ENCODE data around the gene CLDN1. TPM values are rescaled to one million over a fixed set of nuclear protein-coding genes. Genes with fewer than 3 reads are reported as not detected.

Gene CLDN1
- polyA plus RNA-seq, 1 of the 3 experiments (the other 2 are of a cell fraction) = 0.82 TPM

DNA sequence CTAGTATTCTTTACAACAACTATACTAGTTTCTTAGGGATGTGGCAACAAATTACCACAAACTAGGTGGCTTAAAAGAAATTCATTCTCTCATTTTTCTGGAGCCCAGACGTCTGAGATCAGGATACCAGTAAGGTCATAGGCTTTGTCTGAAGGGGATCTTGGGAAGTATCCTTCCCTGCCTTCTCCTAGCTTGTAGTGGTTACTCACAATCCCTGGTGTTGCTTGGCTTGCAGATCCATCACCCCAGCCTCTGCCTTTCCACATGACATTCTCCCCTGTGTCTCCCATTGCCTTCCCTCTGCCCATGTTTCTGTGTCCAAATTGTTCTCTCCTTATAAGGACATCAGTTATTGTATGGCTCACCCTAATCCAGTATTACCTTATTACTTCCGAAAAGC, 24.3 kb upstream of the CLDN1 start:
- Histone ChIP-seq H3K4me1 (ENCODE audit: control insufficient read depth in 1 of 2, insufficient read depth in 2 of 2, low read depth in 1 of 2, low read length in 1 of 2) (peaks cover 0 to 8% of the 10 kb centered on the region in 2 experiments; a peak in 1 of 4 replicates), H4K20me1 (ENCODE audit: insufficient read depth) (no peaks in the 10 kb centered on the region), H3K36me3 (replicated peaks in 1 of 2; ENCODE audit: control insufficient read depth in 1 of 2, insufficient read depth in 2 of 2, low read length in 1 of 2) (no peaks in the 10 kb centered on the region), H3K4me2 (no peak overlapping the region), H3K27ac (ENCODE audit: low read depth in 2 of 2, low read length in 1 of 2) (no peak overlapping the region; a peak in 1 of 4 replicates), H3K9me2 (no peaks in the 10 kb centered on the region), H3K9ac (no peak overlapping the region), H3K4me3 (ENCODE audit: low read depth in 2 of 2, low read length in 1 of 2) (no peak overlapping the region), H3K79me2 (ENCODE audit: insufficient read depth) (no peaks in the 10 kb centered on the region), H3K9me3 (no peaks in the 10 kb centered on the region), H3F3A (replicated peaks; ENCODE audit: insufficient read depth) (no peaks in the 10 kb centered on the region), H3K27me3 (ENCODE audit: insufficient read depth) (peaks cover 8% of the 10 kb centered on the region; the same call in 1 of the 2 replicates), H2AFZ (ENCODE audit: low read depth) (no peak overlapping the region; the same call in 1 of the 2 replicates)
- WGBS (ENCODE audit: low lambda C conversion rate) = 25% methylated on average over 2 of the region's 2 CpGs
- TF ChIP-seq REST (IDR thresholded peaks at IDR 0.05; ENCODE audit: low read depth, low read length) (no peak), CHD2 (IDR thresholded peaks at IDR 0.05; ENCODE audit: low read length, partially characterized antibody) (no peak), TCF12 (IDR thresholded peaks at IDR 0.05) (no peak), RCOR1 (IDR thresholded peaks at IDR 0.05; ENCODE audit: low read length) (no peak), TEAD4 (IDR thresholded peaks at IDR 0.05; ENCODE audit: borderline replicate concordance, insufficient read depth) (no peak), GATA2 (CRISPR knock-in tag; IDR thresholded peaks at IDR 0.05) (no peak), GABPA (IDR thresholded peaks at IDR 0.05; ENCODE audit: low read depth) (no peak), NFIC (IDR thresholded peaks at IDR 0.05; ENCODE audit: borderline replicate concordance) (no peak), FOXM1 (IDR thresholded peaks at IDR 0.05; ENCODE audit: low read depth) (no peak), JUND (IDR thresholded peaks at IDR 0.05) (no peak), RXRA (IDR thresholded peaks at IDR 0.05; ENCODE audit: borderline replicate concordance, low read depth) (no peak), FOSL2 (IDR thresholded peaks at IDR 0.05; ENCODE audit: borderline replicate concordance, low read depth) (no peak), FOXJ3 (CRISPR knock-in tag; IDR thresholded peaks at IDR 0.05) (no peak), SMC3 (IDR thresholded peaks at IDR 0.05; ENCODE audit: low read depth, low read length) (no peak), YY1 (IDR thresholded peaks at IDR 0.05; ENCODE audit: low read depth) (no peak), EZH2phosphoT487 (IDR thresholded peaks at IDR 0.05; ENCODE audit: borderline replicate concordance, low read depth) (no peak)
- TF ChIP-seq, protein P1, sequence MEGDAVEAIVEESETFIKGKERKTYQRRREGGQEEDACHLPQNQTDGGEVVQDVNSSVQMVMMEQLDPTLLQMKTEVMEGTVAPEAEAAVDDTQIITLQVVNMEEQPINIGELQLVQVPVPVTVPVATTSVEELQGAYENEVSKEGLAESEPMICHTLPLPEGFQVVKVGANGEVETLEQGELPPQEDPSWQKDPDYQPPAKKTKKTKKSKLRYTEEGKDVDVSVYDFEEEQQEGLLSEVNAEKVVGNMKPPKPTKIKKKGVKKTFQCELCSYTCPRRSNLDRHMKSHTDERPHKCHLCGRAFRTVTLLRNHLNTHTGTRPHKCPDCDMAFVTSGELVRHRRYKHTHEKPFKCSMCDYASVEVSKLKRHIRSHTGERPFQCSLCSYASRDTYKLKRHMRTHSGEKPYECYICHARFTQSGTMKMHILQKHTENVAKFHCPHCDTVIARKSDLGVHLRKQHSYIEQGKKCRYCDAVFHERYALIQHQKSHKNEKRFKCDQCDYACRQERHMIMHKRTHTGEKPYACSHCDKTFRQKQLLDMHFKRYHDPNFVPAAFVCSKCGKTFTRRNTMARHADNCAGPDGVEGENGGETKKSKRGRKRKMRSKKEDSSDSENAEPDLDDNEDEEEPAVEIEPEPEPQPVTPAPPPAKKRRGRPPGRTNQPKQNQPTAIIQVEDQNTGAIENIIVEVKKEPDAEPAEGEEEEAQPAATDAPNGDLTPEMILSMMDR (IDR thresholded peaks at IDR 0.05) = no peak
- TF ChIP-seq, protein P2, sequence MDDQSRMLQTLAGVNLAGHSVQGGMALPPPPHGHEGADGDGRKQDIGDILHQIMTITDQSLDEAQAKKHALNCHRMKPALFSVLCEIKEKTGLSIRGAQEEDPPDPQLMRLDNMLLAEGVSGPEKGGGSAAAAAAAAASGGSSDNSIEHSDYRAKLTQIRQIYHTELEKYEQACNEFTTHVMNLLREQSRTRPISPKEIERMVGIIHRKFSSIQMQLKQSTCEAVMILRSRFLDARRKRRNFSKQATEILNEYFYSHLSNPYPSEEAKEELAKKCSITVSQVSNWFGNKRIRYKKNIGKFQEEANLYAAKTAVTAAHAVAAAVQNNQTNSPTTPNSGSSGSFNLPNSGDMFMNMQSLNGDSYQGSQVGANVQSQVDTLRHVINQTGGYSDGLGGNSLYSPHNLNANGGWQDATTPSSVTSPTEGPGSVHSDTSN (IDR thresholded peaks at IDR 0.05) = no peak
- TF ChIP-seq, protein P3, sequence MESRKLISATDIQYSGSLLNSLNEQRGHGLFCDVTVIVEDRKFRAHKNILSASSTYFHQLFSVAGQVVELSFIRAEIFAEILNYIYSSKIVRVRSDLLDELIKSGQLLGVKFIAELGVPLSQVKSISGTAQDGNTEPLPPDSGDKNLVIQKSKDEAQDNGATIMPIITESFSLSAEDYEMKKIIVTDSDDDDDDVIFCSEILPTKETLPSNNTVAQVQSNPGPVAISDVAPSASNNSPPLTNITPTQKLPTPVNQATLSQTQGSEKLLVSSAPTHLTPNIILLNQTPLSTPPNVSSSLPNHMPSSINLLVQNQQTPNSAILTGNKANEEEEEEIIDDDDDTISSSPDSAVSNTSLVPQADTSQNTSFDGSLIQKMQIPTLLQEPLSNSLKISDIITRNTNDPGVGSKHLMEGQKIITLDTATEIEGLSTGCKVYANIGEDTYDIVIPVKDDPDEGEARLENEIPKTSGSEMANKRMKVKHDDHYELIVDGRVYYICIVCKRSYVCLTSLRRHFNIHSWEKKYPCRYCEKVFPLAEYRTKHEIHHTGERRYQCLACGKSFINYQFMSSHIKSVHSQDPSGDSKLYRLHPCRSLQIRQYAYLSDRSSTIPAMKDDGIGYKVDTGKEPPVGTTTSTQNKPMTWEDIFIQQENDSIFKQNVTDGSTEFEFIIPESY (IDR thresholded peaks at IDR 0.05; ENCODE audit: borderline replicate concordance, low read depth) = no peak
- TF ChIP-seq, protein P4, sequence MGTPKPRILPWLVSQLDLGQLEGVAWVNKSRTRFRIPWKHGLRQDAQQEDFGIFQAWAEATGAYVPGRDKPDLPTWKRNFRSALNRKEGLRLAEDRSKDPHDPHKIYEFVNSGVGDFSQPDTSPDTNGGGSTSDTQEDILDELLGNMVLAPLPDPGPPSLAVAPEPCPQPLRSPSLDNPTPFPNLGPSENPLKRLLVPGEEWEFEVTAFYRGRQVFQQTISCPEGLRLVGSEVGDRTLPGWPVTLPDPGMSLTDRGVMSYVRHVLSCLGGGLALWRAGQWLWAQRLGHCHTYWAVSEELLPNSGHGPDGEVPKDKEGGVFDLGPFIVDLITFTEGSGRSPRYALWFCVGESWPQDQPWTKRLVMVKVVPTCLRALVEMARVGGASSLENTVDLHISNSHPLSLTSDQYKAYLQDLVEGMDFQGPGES (IDR thresholded peaks at IDR 0.05; ENCODE audit: low read depth, low read length) = no peak
- ChIA-PET POLR2A (no interaction called here), CTCF (no interaction called here)
- no peak for DNase-seq

Measured in SK-N-SH (cell line).